Esophagus muscularis mucosa (tissue), 4 donors: ENCODE results near the gene USP12. TPM values are rescaled to one million over a fixed set of nuclear protein-coding genes. Genes with fewer than 3 reads are reported as not detected.
A peak's percentile ranks its signal among the peaks of the same experiment; 100 is the strongest.

ENCODE experiments used
- DNase-seq: peaks from one replicate; pipeline ENCODE4 v3.0.0-alpha.2; 2017; ENCODE audit errors: extremely low spot score
- H3K27ac ChIP-seq, 4 donors: fragments of 200-600 bp; sonication (generic); replicated peaks in 1 of 4; 1 replicate in 3 of 4; 2 replicates in 1 of 4; pipeline ENCODE4 v1.5.1; 2016 to 2019; ENCODE audit warnings: mild to moderate bottlenecking in 1 of 4
- H3K27me3 ChIP-seq, 4 donors: fragments of 200-600 bp; sonication (generic); one replicate each; pipeline versions ENCODE4 v1.5.1 to v1.6.0; 2016 to 2019
- H3K36me3 ChIP-seq, 4 donors: fragments of 200-600 bp; sonication (generic); one replicate each; pipeline ENCODE4 v1.5.1; 2016 to 2019
- H3K4me1 ChIP-seq, 4 donors: fragments of 200-600 bp; sonication (generic); one replicate each; pipeline ENCODE4 v1.5.1; 2016 to 2019
- H3K4me3 ChIP-seq, 4 donors: fragments of 200-600 bp; sonication (generic); 1 replicate in 2 of 4; 2 replicates in 2 of 4; pipeline ENCODE4 v1.5.1; 2016 to 2019; ENCODE audit warnings: mild to moderate bottlenecking in 4 of 4, moderate library complexity in 1 of 4
- H3K9me3 ChIP-seq, 4 donors: fragments of 200-600 bp; sonication (generic); 1 replicate in 3 of 4; 2 replicates in 1 of 4; pipeline ENCODE4 v1.5.1; 2016 to 2019
- EP300 ChIP-seq: sonication (generic); formaldehyde crosslinking; IDR thresholded peaks from one replicate; pipeline ENCODE4 v1.6.1; 2017; ENCODE audit warnings: antibody characterized with exemption
- POLR2A ChIP-seq: fragments of 450-650 bp; IDR thresholded peaks from one replicate; pipeline ENCODE4 v1.6.1; 2017; ENCODE audit warnings: antibody characterized with exemption, moderate library complexity, mild to moderate bottlenecking, low read depth
- POLR2AphosphoS5 ChIP-seq, 2 donors: sonication (generic); formaldehyde crosslinking; IDR thresholded peaks; one replicate each; pipeline ENCODE4 v1.6.1; 2017; ENCODE audit warnings: antibody characterized with exemption in 2 of 2
- WGBS: methylation state at CpG from one replicate; pipeline ENCODE4 v1.1.5; 2018; 5-methylcytosine and 5-hydroxymethylcytosine counted together
- intact Hi-C: fragments of 100-400 bp; cut with DNase I; formaldehyde crosslinking; loops from one replicate; pipeline ENCODE4 v1.15.1; 2023
- total RNA-seq, 4 donors: library from RNA; depleted of rRNA; stranded (reverse); fragments of >200 nt; gene quantifications; one replicate each; pipeline versions ENCODE4 v1.1.0 to v1.2.1, GENCODE V29; 2016
- TF ChIP-seq, protein P1 (sequence below), 3 experiments: fragments of 200-600 bp in 2 of 3; fragments of 450-650 bp in 1 of 3; sonication (generic) in 2 of 3; IDR thresholded peaks; one replicate each; pipeline ENCODE4 v1.5.1; 2017 to 2019; ENCODE audit warnings: antibody characterized with exemption in 3 of 3, mild to moderate bottlenecking in 2 of 3, moderate library complexity in 1 of 3

The USP12 gene
- total RNA-seq, 4 donors from 2014 or later, result 55.6 to 107 (median 87.3) TPM

DNA sequence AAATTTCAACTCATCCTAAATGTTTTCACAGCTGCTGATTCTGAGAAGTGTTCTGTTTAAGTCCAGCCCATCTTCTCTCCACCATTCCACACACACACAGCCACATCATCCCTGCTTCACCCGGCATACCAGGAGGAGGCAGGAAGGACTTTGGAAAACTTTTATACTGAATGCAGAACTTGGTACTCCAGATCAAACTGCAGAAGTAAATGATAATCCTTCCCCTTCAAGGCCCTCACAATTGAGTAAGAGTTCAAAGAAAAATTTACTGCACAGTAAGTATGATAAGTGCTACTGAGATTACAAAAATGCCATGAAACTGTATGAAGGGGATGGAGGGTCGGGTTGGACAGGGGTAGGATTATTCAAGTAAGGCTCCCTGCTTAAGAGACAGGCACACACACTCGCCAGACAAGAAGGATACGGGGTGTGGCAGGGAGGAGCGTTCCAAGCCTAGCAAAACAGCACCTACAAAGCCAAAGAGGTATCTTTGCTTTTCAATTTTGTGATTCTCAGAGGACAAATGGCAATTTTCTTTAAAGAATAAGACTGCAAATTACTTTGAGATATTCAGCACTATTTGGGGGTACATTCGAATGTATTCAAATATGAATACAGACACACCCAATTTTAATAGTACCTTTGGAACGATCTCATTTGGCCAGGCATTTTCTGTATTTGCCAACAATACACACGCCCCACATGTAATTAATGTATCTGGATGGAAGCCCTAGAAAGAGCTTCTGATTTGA lies 2.5 kb downstream of the USP12 start:
- peak overlapping the region; percentile 76 to 94 (median 82) for H3K4me3 ChIP-seq
- DNase-seq, result no peak
- no peaks in the 10 kb centered on the region for H3K36me3 ChIP-seq
- intact Hi-C loops, result no loop called here
- WGBS, result 45% methylated on average over 8 of the region's 8 CpGs
- no peaks in the 10 kb centered on the region for H3K27me3 ChIP-seq
- H3K9me3 ChIP-seq, result no peaks in the 10 kb centered on the region
- H3K4me1 ChIP-seq, result peaks cover 45 to 74% (median 69%) of the 10 kb centered on the region in 4 donors
- peak overlapping the region; percentile 92 to 98 (median 96) for H3K27ac ChIP-seq
- TF ChIP-seq, protein P1, sequence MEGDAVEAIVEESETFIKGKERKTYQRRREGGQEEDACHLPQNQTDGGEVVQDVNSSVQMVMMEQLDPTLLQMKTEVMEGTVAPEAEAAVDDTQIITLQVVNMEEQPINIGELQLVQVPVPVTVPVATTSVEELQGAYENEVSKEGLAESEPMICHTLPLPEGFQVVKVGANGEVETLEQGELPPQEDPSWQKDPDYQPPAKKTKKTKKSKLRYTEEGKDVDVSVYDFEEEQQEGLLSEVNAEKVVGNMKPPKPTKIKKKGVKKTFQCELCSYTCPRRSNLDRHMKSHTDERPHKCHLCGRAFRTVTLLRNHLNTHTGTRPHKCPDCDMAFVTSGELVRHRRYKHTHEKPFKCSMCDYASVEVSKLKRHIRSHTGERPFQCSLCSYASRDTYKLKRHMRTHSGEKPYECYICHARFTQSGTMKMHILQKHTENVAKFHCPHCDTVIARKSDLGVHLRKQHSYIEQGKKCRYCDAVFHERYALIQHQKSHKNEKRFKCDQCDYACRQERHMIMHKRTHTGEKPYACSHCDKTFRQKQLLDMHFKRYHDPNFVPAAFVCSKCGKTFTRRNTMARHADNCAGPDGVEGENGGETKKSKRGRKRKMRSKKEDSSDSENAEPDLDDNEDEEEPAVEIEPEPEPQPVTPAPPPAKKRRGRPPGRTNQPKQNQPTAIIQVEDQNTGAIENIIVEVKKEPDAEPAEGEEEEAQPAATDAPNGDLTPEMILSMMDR (IDR thresholded peaks at IDR 0.05), result no peak
- TF ChIP-seq POLR2AphosphoS5 (IDR thresholded peaks at IDR 0.05) (no peak), EP300 (no peak), POLR2A (no peak)

DNA sequence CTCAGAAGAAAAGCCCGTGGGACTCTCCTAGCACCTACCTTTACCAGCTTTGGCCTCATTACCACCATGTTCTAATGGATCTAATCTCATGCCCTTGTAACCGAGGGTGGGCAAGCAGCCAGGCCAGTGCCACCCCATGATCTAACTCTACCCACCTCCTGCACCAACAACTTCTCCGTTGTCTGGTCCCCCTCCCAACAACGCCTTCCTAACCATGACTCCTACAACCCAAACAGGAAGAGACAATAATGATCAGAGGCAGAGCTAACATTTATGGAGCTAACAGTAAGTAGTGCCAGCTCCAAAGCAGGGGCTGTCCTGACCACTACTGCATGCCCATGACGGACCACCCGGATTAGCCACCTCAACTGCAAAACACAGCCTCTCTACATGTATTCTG lies 3.5 kb downstream of the USP12 start:
- Histone ChIP-seq H3K4me3 (peak overlapping the region in 3 of 4 donors; percentile 15 to 80 (median 76)), H3K27me3 (no peaks in the 10 kb centered on the region), H3K9me3 (no peaks in the 10 kb centered on the region), H3K27ac (peak overlapping the region; percentile 92 to 98 (median 96)), H3K4me1 (peaks cover 52 to 81% (median 79%) of the 10 kb centered on the region in 4 donors), H3K36me3 (no peaks in the 10 kb centered on the region)
- intact Hi-C loops, result no loop called here
- no peak for DNase-seq
- peak in 1 of 2 donors; percentile 13 for TF ChIP-seq POLR2AphosphoS5 (IDR thresholded peaks at IDR 0.05)
- no peak for TF ChIP-seq EP300
- WGBS, result 48% methylated on average over 6 of the region's 6 CpGs

DNA sequence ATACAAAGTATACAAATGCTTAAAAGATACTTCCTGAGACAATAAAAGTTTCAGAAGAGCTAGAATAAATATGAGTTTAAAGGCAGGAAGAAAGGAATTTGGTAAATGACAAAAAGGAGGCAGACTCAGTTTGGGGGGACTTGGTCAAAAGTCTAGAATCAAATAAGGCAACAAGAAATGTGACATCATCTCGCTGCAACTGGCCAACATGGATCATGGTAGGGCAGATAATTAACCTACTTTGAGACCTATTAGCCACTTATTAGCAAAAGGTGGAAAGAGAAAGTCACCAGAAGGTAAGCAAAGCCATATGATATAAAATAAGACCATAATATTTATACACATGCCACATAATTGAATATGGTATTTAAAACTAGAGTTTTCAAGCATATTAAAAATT lies 5.3 kb downstream of the USP12 start:
- Histone ChIP-seq H3K27ac (peak overlapping the region; percentile 62 to 98 (median 95)), H3K4me3 (no peak overlapping the region), H3K27me3 (no peaks in the 10 kb centered on the region), H3K4me1 (peaks cover 47 to 89% (median 88%) of the 10 kb centered on the region in 4 donors), H3K9me3 (no peaks in the 10 kb centered on the region), H3K36me3 (no peaks in the 10 kb centered on the region)
- no peak for DNase-seq
- TF ChIP-seq POLR2AphosphoS5 (IDR thresholded peaks at IDR 0.05) (no peak), EP300 (no peak), POLR2A (no peak)
- TF ChIP-seq, protein P1 (IDR thresholded peaks at IDR 0.05), result no peak
- WGBS, result 91% methylated on average over 1 of the region's 1 CpG
- intact Hi-C loops, result no loop called here

DNA sequence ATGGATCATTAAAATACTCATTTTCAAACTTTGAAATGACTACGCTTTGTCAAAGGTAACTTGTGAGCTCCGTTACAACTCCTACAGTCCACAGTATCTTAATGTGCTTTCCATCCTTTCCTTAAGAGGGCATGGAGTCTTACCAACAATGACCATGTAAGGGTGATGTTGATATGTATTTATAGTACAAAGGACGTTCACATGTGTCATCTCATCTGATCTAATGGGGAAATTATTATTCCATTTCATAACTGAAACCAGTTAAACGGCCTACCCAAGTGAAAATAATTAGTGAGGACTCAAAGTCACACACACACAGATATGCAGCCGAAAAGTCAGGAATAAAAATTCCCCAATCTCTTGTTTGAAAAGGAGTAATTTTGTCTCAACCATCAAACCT lies 9.6 kb downstream of the USP12 start:
- DNase-seq, result no peak
- Histone ChIP-seq H3K4me3 (peak overlapping the region in 3 of 4 donors; percentile 3 to 30 (median 24)), H3K4me1 (peaks cover 27 to 92% (median 77%) of the 10 kb centered on the region in 4 donors), H3K27me3 (no peaks in the 10 kb centered on the region), H3K36me3 (no peaks in the 10 kb centered on the region), H3K27ac (peak overlapping the region; percentile 78 to 98 (median 95)), H3K9me3 (no peaks in the 10 kb centered on the region)
- intact Hi-C loops, result no loop called here
- 34% methylated on average over 5 of the region's 5 CpGs for WGBS
- TF ChIP-seq POLR2A (no peak), POLR2AphosphoS5 (IDR thresholded peaks at IDR 0.05) (peak in 1 of 2 donors; percentile 80), EP300 (peak; percentile 16)
- TF ChIP-seq, protein P1 (IDR thresholded peaks at IDR 0.05), result no peak

DNA sequence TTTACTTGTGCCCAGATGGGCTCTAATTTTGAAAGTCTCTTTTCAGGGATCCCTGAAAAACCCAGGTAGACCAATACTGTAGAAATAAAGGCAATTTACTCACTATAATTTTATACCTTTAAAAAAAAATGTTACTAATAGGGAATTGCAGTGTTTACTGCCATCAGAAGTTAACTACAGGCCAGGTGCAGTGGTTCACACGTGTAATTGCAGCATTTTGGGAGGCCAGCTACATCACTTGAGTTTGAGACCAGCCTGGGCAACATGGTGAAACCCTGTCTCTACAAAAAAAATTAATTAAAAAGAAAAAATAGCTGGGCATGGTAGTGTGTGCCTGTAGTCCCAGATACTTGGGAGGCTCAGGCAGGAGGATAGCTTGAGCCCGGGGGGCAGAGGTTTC lies 10.2 kb downstream of the USP12 start:
- Histone ChIP-seq H3K4me3 (peak overlapping the region in 2 of 4 donors; percentile 3 to 24), H3K27me3 (no peaks in the 10 kb centered on the region), H3K9me3 (peaks cover 0 to 2% (median 0%) of the 10 kb centered on the region in 4 donors), H3K4me1 (peaks cover 22 to 87% (median 71%) of the 10 kb centered on the region in 4 donors), H3K36me3 (no peaks in the 10 kb centered on the region), H3K27ac (peak overlapping the region; percentile 78 to 98 (median 95))
- 50% methylated on average over 2 of the region's 2 CpGs for WGBS
- no peak for DNase-seq
- intact Hi-C loops, result no loop called here
- no peak for TF ChIP-seq POLR2A
- no peak for TF ChIP-seq POLR2AphosphoS5 (IDR thresholded peaks at IDR 0.05)
- no peak for TF ChIP-seq EP300
- TF ChIP-seq, protein P1 (IDR thresholded peaks at IDR 0.05), result no peak
